GM23248 (cell line): ENCODE measurements around the gene C17orf114.

Experiments
- DNase-seq: peaks from one replicate; pipeline ENCODE4 v3.0.0-alpha.2; 2015
- H2AFZ ChIP-seq: fragments of 200-600 bp; sonication (generic); 2 replicates; pipeline ENCODE4 v1.6.1; 2016; ENCODE audit warnings: antibody characterized with exemption
- H3F3A ChIP-seq: fragments of 200-600 bp; sonication (generic); 2 replicates; pipeline ENCODE4 v1.6.1; 2016; ENCODE audit warnings: mild to moderate bottlenecking, antibody characterized with exemption, mixed run types; ENCODE audit not compliant: insufficient read depth
- H3K27ac ChIP-seq: fragments of 200-600 bp; sonication (generic); 2 replicates; pipeline ENCODE4 v1.5.1; 2016; ENCODE audit warnings: mild to moderate bottlenecking
- H3K27me3 ChIP-seq: fragments of 200-600 bp; sonication (generic); replicated peaks from 2 replicates; pipeline ENCODE4 v1.6.1; 2016; ENCODE audit warnings: mild to moderate bottlenecking; ENCODE audit not compliant: insufficient read depth
- H3K36me3 ChIP-seq: fragments of 200-600 bp; sonication (generic); 2 replicates; pipeline ENCODE4 v1.6.1; 2016; ENCODE audit warnings: low read depth, mild to moderate bottlenecking
- H3K4me1 ChIP-seq: fragments of 200-600 bp; sonication (generic); 2 replicates; pipeline ENCODE4 v1.6.1; 2016; ENCODE audit warnings: mild to moderate bottlenecking; ENCODE audit not compliant: insufficient read depth
- H3K4me2 ChIP-seq: fragments of 200-600 bp; sonication (generic); one replicate; pipeline ENCODE4 v1.6.1; 2016; ENCODE audit warnings: mild to moderate bottlenecking; ENCODE audit not compliant: unreplicated experiment
- H3K4me3 ChIP-seq: fragments of 200-600 bp; sonication (generic); 2 replicates; pipeline ENCODE4 v1.5.1; 2016; ENCODE audit warnings: mild to moderate bottlenecking
- H3K79me2 ChIP-seq: fragments of 200-600 bp; sonication (generic); 2 replicates; pipeline ENCODE4 v1.6.1; 2016; ENCODE audit warnings: mild to moderate bottlenecking; ENCODE audit not compliant: insufficient read depth
- H3K9ac ChIP-seq: fragments of 200-600 bp; sonication (generic); 2 replicates; pipeline ENCODE4 v1.6.1; 2016; ENCODE audit warnings: mild to moderate bottlenecking
- H3K9me2 ChIP-seq: fragments of 200-600 bp; sonication (generic); 2 replicates; pipeline ENCODE4 v1.6.1; 2016; ENCODE audit warnings: mixed run types, mild to moderate bottlenecking, moderate library complexity; ENCODE audit not compliant: insufficient read depth
- H3K9me3 ChIP-seq: fragments of 200-600 bp; sonication (generic); one replicate; pipeline ENCODE4 v1.6.1; 2017; ENCODE audit warnings: low read depth
- H4K20me1 ChIP-seq: fragments of 200-600 bp; sonication (generic); 2 replicates; pipeline ENCODE4 v1.6.0; 2016; ENCODE audit not compliant: insufficient read depth
- EZH2 ChIP-seq: fragments of 200-600 bp; sonication (generic); IDR thresholded peaks from 2 replicates; pipeline ENCODE4 v1.6.1; 2018; ENCODE audit warnings: antibody characterized with exemption, mild to moderate bottlenecking; ENCODE audit not compliant: insufficient read depth, poor library complexity, severe bottlenecking
- EZH2phosphoT487 ChIP-seq: fragments of 200-600 bp; sonication (generic); IDR thresholded peaks from 2 replicates; pipeline ENCODE4 v1.6.1; 2018; ENCODE audit warnings: antibody characterized with exemption, moderate library complexity, mild to moderate bottlenecking, low read depth; ENCODE audit not compliant: insufficient read depth
- WGBS, 2 experiments: methylation state at CpG; one replicate each; pipeline ENCODE4 v1.1.6; 2015 to 2017; ENCODE audit warnings: low lambda C conversion rate in 2 of 2, low coverage in 1 of 2; ENCODE audit errors: missing lambda C conversion rate in 2 of 2; 5-methylcytosine and 5-hydroxymethylcytosine counted together
- in situ Hi-C: fragments of 300-500 bp; cut with MboI; formaldehyde crosslinking; loops from 2 replicates; pipeline ENCODE4 v1.15.0; 2020

The C17orf114 gene

GRCh38 chr17:4795168-4795567 lies 7.0 kb downstream of the C17orf114 start:
- Histone ChIP-seq H3K4me1 (no peaks in the 10 kb centered on the region), H3K9me3 (no peaks in the 10 kb centered on the region), H3K4me2 (no peak overlapping the region), H3K9me2 (no peaks in the 10 kb centered on the region), H4K20me1 (no peaks in the 10 kb centered on the region), H3K27me3 (no peaks in the 10 kb centered on the region), H3K27ac (peak overlapping the region; percentile 71; the same call in 1 of the 2 replicates), H3K4me3 (no peak overlapping the region), H2AFZ (peak overlapping the region; percentile 93), H3F3A (peaks cover 3% of the 10 kb centered on the region; the same call in 1 of the 2 replicates), H3K36me3 (0 out of 2 replicates have a peak, but pooled peaks cover 6% of the 10 kb centered on the region), H3K79me2 (peaks cover 26% of the 10 kb centered on the region), H3K9ac (peak overlapping the region; percentile 86; the same call in 1 of the 2 replicates)
- DNase-seq, result no peak
- WGBS, 2 experiments, result 100% methylated on average over 1 of the region's 1 CpG
- in situ Hi-C loops, result loop anchor here (10.0 kb wide), 1 partner anchor 90 kb away; no protein-coding TSS in a partner anchor
- TF ChIP-seq EZH2phosphoT487, result no peak

GRCh38 chr17:4790705-4791088 lies 11.4 kb downstream of the C17orf114 start:
- H3K36me3 ChIP-seq, result no peaks in the 10 kb centered on the region
- peak overlapping the region; percentile 81 for H3K27ac ChIP-seq
- in situ Hi-C loops, result loop anchor here (10.0 kb wide), 1 partner anchor 94 kb away; no protein-coding TSS in a partner anchor
- no peaks in the 10 kb centered on the region for H3K27me3 ChIP-seq
- TF ChIP-seq EZH2, result no peak
- no peak for TF ChIP-seq EZH2phosphoT487
- peak overlapping the region; percentile 85 for H3K9ac ChIP-seq
- H4K20me1 ChIP-seq, result no peaks in the 10 kb centered on the region
- peaks cover 15% of the 10 kb centered on the region for H3F3A ChIP-seq
- H3K9me3 ChIP-seq, result no peaks in the 10 kb centered on the region
- H3K4me1 ChIP-seq, result peaks cover 14% of the 10 kb centered on the region; the same call in 1 of the 2 replicates
- H3K4me2 ChIP-seq, result peak overlapping the region; percentile 84
- DNase-seq, result no peak
- H3K4me3 ChIP-seq, result peak overlapping the region; percentile 88
- no peaks in the 10 kb centered on the region for H3K79me2 ChIP-seq
- H2AFZ ChIP-seq, result peak overlapping the region; percentile 83
- WGBS, 2 experiments, result 37 to 42% methylated on average over 7 of the region's 7 CpGs
- no peaks in the 10 kb centered on the region for H3K9me2 ChIP-seq

- 2% methylated on average over 50 to 73 of the region's 91 CpGs for WGBS, 2 experiments
- H3F3A ChIP-seq, result peaks cover 15% of the 10 kb centered on the region
- peak; percentile 97 for DNase-seq
- H3K27me3 ChIP-seq, result no peaks in the 10 kb centered on the region
- in situ Hi-C loops, result loop anchor here (10.0 kb wide), 1 partner anchor 95 kb away; no protein-coding TSS in a partner anchor
- H3K9me3 ChIP-seq, result no peaks in the 10 kb centered on the region
- H3K79me2 ChIP-seq, result no peaks in the 10 kb centered on the region
- no peaks in the 10 kb centered on the region for H3K9me2 ChIP-seq
- peak overlapping the region; percentile 88 for H3K4me3 ChIP-seq
- peaks cover 19% of the 10 kb centered on the region; the same call in 1 of the 2 replicates for H3K4me1 ChIP-seq
- peak overlapping the region; percentile 85 for H3K9ac ChIP-seq
- TF ChIP-seq EZH2 (no peak), EZH2phosphoT487 (no peak)
- peak overlapping the region; percentile 81 for H3K27ac ChIP-seq
- no peaks in the 10 kb centered on the region for H4K20me1 ChIP-seq
- H3K36me3 ChIP-seq, result no peaks in the 10 kb centered on the region
- H3K4me2 ChIP-seq, result peak overlapping the region; percentile 84
- peak overlapping the region; percentile 83 for H2AFZ ChIP-seq
Observed at GRCh38 chr17:4789951-4790704, 12.0 kb downstream of the C17orf114 start.

- H3K4me3 ChIP-seq, result peak overlapping the region; percentile 88
- in situ Hi-C loops, result no loop called here
- H3K79me2 ChIP-seq, result no peaks in the 10 kb centered on the region
- WGBS, 2 experiments, result 1 to 2% methylated on average over 22 to 25 of the region's 25 CpGs
- H3K27me3 ChIP-seq, result no peaks in the 10 kb centered on the region
- TF ChIP-seq EZH2phosphoT487, result no peak
- no peak for TF ChIP-seq EZH2
- no peaks in the 10 kb centered on the region for H3K9me3 ChIP-seq
- H3K4me1 ChIP-seq, result peaks cover 19% of the 10 kb centered on the region; the same call in 1 of the 2 replicates
- peak overlapping the region; percentile 84 for H3K4me2 ChIP-seq
- H3K27ac ChIP-seq, result peak overlapping the region; percentile 81
- no peak for DNase-seq
- peak overlapping the region; percentile 85 for H3K9ac ChIP-seq
- H3F3A ChIP-seq, result peaks cover 15% of the 10 kb centered on the region
- H3K9me2 ChIP-seq, result no peaks in the 10 kb centered on the region
- no peaks in the 10 kb centered on the region for H3K36me3 ChIP-seq
- no peaks in the 10 kb centered on the region for H4K20me1 ChIP-seq
- peak overlapping the region; percentile 83 for H2AFZ ChIP-seq
Observed at GRCh38 chr17:4789701-4789950, 12.5 kb downstream of the C17orf114 start.
